PC-9 (cell line): ENCODE measurements around the gene ZNF222. TPM values are rescaled to one million over a fixed set of nuclear protein-coding genes. Genes with fewer than 3 reads are reported as not detected.

Source experiments
- BruUV-seq: library from RNA; stranded (reverse); fragments of 400-500 nt; replicated peaks from 2 replicates; lab custom pipeline; 2021; lab: Mats Ljungman, UMichigan
- CTCF ChIA-PET: fragments of 300-600 bp; sonication (Branson Sonifier 250); formaldehyde crosslinking; loops from one replicate; lab custom pipeline; 2022; ENCODE audit warnings: antibody characterized with exemption; lab: Charles Lee
- POLR2A ChIA-PET: fragments of 300-600 bp; sonication (Branson Sonifier 250); formaldehyde crosslinking; loops from one replicate; lab custom pipeline; 2022; ENCODE audit warnings: antibody characterized with exemption; ENCODE audit not compliant: unreplicated experiment; lab: Charles Lee
- DNase-seq, 2 experiments: peaks; one replicate each; pipeline versions ENCODE4 v3.0.0 to v3.0.0-alpha.2; 2015 to 2022; ENCODE audit warnings: mixed read lengths in 1 of 2
- H2AFZ ChIP-seq: fragments of 200-600 bp; sonication (generic); 2 replicates; pipeline ENCODE4 v1.8.1; 2017; ENCODE audit warnings: antibody characterized with exemption
- H3F3A ChIP-seq: fragments of 200-600 bp; sonication (generic); 2 replicates; pipeline ENCODE4 v1.8.1; 2017; ENCODE audit warnings: antibody characterized with exemption, mild to moderate bottlenecking, low read depth; ENCODE audit not compliant: insufficient read depth
- H3K27ac ChIP-seq: fragments of 200-600 bp; sonication (generic); 2 replicates; pipeline ENCODE4 v1.6.1; 2016; ENCODE audit warnings: mixed run types
- H3K27me3 ChIP-seq: fragments of 200-600 bp; sonication (generic); 2 replicates; pipeline ENCODE4 v1.6.1; 2016; ENCODE audit warnings: low read depth, mixed run types; ENCODE audit not compliant: insufficient read depth
- H3K36me3 ChIP-seq: fragments of 200-600 bp; sonication (generic); 2 replicates; pipeline ENCODE4 v1.6.1; 2016; ENCODE audit warnings: low read depth, mixed run types
- H3K4me1 ChIP-seq: fragments of 200-600 bp; sonication (generic); replicated peaks from 2 replicates; pipeline ENCODE4 v1.6.1; 2016; ENCODE audit warnings: mixed run types; ENCODE audit not compliant: insufficient read depth
- H3K4me2 ChIP-seq: fragments of 200-600 bp; sonication (generic); 2 replicates; pipeline ENCODE4 v1.6.1; 2017; ENCODE audit warnings: mixed run types
- H3K4me3 ChIP-seq: fragments of 200-600 bp; sonication (generic); 2 replicates; pipeline ENCODE4 v1.6.1; 2016; ENCODE audit warnings: mixed run types
- H3K79me2 ChIP-seq: fragments of 200-600 bp; sonication (generic); 2 replicates; pipeline ENCODE4 v1.6.1; 2017; ENCODE audit warnings: low read depth, mixed run types
- H3K9me2 ChIP-seq: fragments of 200-600 bp; sonication (generic); 2 replicates; pipeline ENCODE4 v1.8.1; 2017; ENCODE audit warnings: mild to moderate bottlenecking; ENCODE audit not compliant: insufficient read depth
- H3K9me3 ChIP-seq: fragments of 200-600 bp; sonication (generic); 2 replicates; pipeline ENCODE4 v1.8.1; 2016; ENCODE audit warnings: low read depth; ENCODE audit not compliant: insufficient read depth
- H4K20me1 ChIP-seq: fragments of 200-600 bp; sonication (generic); 2 replicates; pipeline ENCODE4 v1.8.1; 2017; ENCODE audit not compliant: insufficient read depth
- CTCF ChIP-seq: fragments of 200-600 bp; sonication (generic); conservative IDR thresholded peaks from 2 replicates; pipeline ENCODE4 v1.6.1; 2017; ENCODE audit warnings: mixed run types, antibody characterized with exemption, mild to moderate bottlenecking, moderate library complexity
- EZH2 ChIP-seq: fragments of 200-600 bp; sonication (generic); IDR thresholded peaks from 2 replicates; pipeline ENCODE4 v1.8.0; 2017; ENCODE audit warnings: antibody characterized with exemption, low read depth
- intact Hi-C: fragments of 100-400 bp; cut with micrococcal nuclease; formaldehyde crosslinking; loops from one replicate; pipeline ENCODE4 v1.10.0; 2022; ENCODE audit not compliant: unreplicated experiment
- total RNA-seq: library from RNA; stranded (reverse); gene quantifications from 2 replicates; pipeline ENCODE4 v1.2.3, GENCODE V29; 2021

The ZNF222 gene
- total RNA-seq, 1 experiment from 2014 or later: 2.1 TPM

- intact Hi-C loops: no loop called here
- H3K27ac ChIP-seq: no peak overlapping the region
- CTCF ChIA-PET: no interaction called here
- H3K4me2 ChIP-seq: 0 out of 2 replicates have a peak overlapping the region, but pooled peaks have one; percentile 11
- no TSS peak for BruUV-seq
- peaks cover 28% of the 10 kb centered on the region for H3K36me3 ChIP-seq
- POLR2A ChIA-PET: no interaction called here
- H3K9me2 ChIP-seq: no peaks in the 10 kb centered on the region
- no peak for DNase-seq
- H4K20me1 ChIP-seq: no peaks in the 10 kb centered on the region
- H3K4me1 ChIP-seq: peaks cover 13% of the 10 kb centered on the region
- H3K27me3 ChIP-seq: no peaks in the 10 kb centered on the region
- no peaks in the 10 kb centered on the region for H3K79me2 ChIP-seq
- H2AFZ ChIP-seq: no peak overlapping the region
- H3K4me3 ChIP-seq: no peak overlapping the region
- H3F3A ChIP-seq: no peaks in the 10 kb centered on the region
- peaks cover 21% of the 10 kb centered on the region for H3K9me3 ChIP-seq
- TF ChIP-seq CTCF (no peak), EZH2 (no peak)
Observed at GRCh38 chr19:44026622-44027021, 1.4 kb downstream of the ZNF222 start.

- no peak for DNase-seq
- Histone ChIP-seq H3K4me2 (no peak overlapping the region), H4K20me1 (no peaks in the 10 kb centered on the region), H2AFZ (no peak overlapping the region), H3K36me3 (peaks cover 40% of the 10 kb centered on the region), H3K9me3 (peaks cover 45% of the 10 kb centered on the region), H3K27me3 (peaks cover 2% of the 10 kb centered on the region; the same call in 1 of the 2 replicates), H3K79me2 (no peaks in the 10 kb centered on the region), H3K4me3 (no peak overlapping the region), H3K27ac (no peak overlapping the region), H3K9me2 (no peaks in the 10 kb centered on the region), H3K4me1 (no peaks in the 10 kb centered on the region), H3F3A (no peaks in the 10 kb centered on the region)
- ChIA-PET POLR2A (no interaction called here), CTCF (no interaction called here)
- intact Hi-C loops: no loop called here
- no peak for TF ChIP-seq CTCF
- no peak for TF ChIP-seq EZH2
- BruUV-seq: no TSS peak
Observed at GRCh38 chr19:44032001-44032610, 6.9 kb downstream of the ZNF222 start.

GRCh38 chr19:44042147-44042546 is 17.0 kb downstream of the ZNF222 start:
- Histone ChIP-seq H3K27ac (no peak overlapping the region), H2AFZ (no peak overlapping the region), H3K4me2 (no peak overlapping the region), H3K4me3 (no peak overlapping the region), H4K20me1 (no peaks in the 10 kb centered on the region), H3F3A (no peaks in the 10 kb centered on the region), H3K9me2 (no peaks in the 10 kb centered on the region), H3K9me3 (peaks cover 19% of the 10 kb centered on the region; the same call in 1 of the 2 replicates), H3K4me1 (no peaks in the 10 kb centered on the region), H3K27me3 (peaks cover 50% of the 10 kb centered on the region), H3K36me3 (no peaks in the 10 kb centered on the region), H3K79me2 (no peaks in the 10 kb centered on the region)
- BruUV-seq: no TSS peak
- POLR2A ChIA-PET: interaction anchor here (0.6 kb wide), 1 partner anchor 107 kb away, joined by 15 read pairs; no protein-coding TSS in a partner anchor
- CTCF ChIA-PET: no interaction called here
- DNase-seq: no peak
- intact Hi-C loops: no loop called here
- TF ChIP-seq CTCF: no peak
- TF ChIP-seq EZH2: no peak
